Psoas muscle (tissue), 8 donors: Measurements from ENCODE around the gene TOGARAM2. TPM values are rescaled to one million over a fixed set of nuclear protein-coding genes. Genes with fewer than 3 reads are reported as not detected.

ENCODE experiments used
- ATAC-seq, 4 donors: fragments of 200-7000 bp; cut with Tn5 transposase; one replicate each; pipeline ENCODE4 v1.9.1; 2020; ENCODE audit warnings: moderate library complexity in 3 of 4, mild to moderate bottlenecking in 2 of 4
- DNase-seq, 2 donors: peaks; one replicate each; pipeline ENCODE4 v3.0.0-alpha.2; 2020
- H3K27ac ChIP-seq: fragments of 200-600 bp; one replicate; pipeline ENCODE4 v1.8.0; 2022
- H3K27me3 ChIP-seq, 3 donors: fragments of 200-600 bp in 1 of 3; one replicate each; pipeline versions ENCODE4 v1.6.1 to v1.8.0; 2013 to 2022; ENCODE audit warnings: low read length in 2 of 3, mild to moderate bottlenecking in 2 of 3, moderate library complexity in 1 of 3; ENCODE audit not compliant: insufficient read depth in 3 of 3
- H3K36me3 ChIP-seq, 2 donors: fragments of 200-600 bp in 1 of 2; one replicate each; pipeline versions ENCODE4 v1.6.1 to v1.8.0; 2013 to 2022; ENCODE audit warnings: low read depth in 1 of 2, mild to moderate bottlenecking in 1 of 2, moderate library complexity in 1 of 2; ENCODE audit not compliant: insufficient read depth in 1 of 2
- H3K4me1 ChIP-seq: fragments of 200-600 bp; one replicate; pipeline ENCODE4 v1.8.0; 2022
- H3K4me3 ChIP-seq: fragments of 200-600 bp; one replicate; pipeline ENCODE4 v1.8.0; 2022; ENCODE audit warnings: mild to moderate bottlenecking
- H3K9me3 ChIP-seq: fragments of 200-600 bp; one replicate; pipeline ENCODE4 v1.8.0; 2022
- WGBS, 3 donors: extraction: QIAGEN DNeasy Blood & Tissue Kit; methylation state at CpG; one replicate each; pipeline versions ENCODE4 v1.1.6 to v1.1.7; 2013; 5-methylcytosine and 5-hydroxymethylcytosine counted together
- intact Hi-C, 2 donors: fragments of 100-400 bp; cut with DNase I; formaldehyde crosslinking; loops; one replicate each; pipeline versions ENCODE4 v1.11.0 to v1.14.2; 2022
- polyA plus RNA-seq, 3 donors: library from polyadenylated mRNA; stranded (reverse); fragments of 200-250 nt; gene quantifications; one replicate each; pipeline ENCODE4 v1.2.3, GENCODE V29; 2013
- total RNA-seq, 4 donors: library from RNA; stranded (reverse); fragmentation: NEBNext Ultra II Directional in 2 of 4; extraction: Animal tissue kit (Norgen Biotek cat#: 25700) in 2 of 4; gene quantifications; one replicate each; pipeline versions ENCODE4 v1.2.1 to v1.2.4, GENCODE V29; 2021 to 2023
- TF ChIP-seq, protein P1 (sequence below): fragments of 200-600 bp; IDR thresholded peaks from one replicate; pipeline ENCODE4 v1.8.0; 2022; ENCODE audit warnings: antibody characterized with exemption
- donor health status: healthy with polysubstance abuse.
- donor health status: DM: no; HTN: no; CAD: no; lungs with moderate emphysema.
- donor health status: Bipolar disorder and iron deficiency.
- donor health status: healthy.
- donor health status: DM: yes; HTN: yes; CAD: no.
- donor health status: DM: no; HTN: no; CAD: no.
- donor health status: DM: no; HTN: no; CAD: no.
- donor health status: DM: yes; HTN: yes; CAD: no.

Gene TOGARAM2
- total and polyA plus RNA-seq, 7 donors, result 2.2 to 98.4 (median 28.6) TPM

DNA sequence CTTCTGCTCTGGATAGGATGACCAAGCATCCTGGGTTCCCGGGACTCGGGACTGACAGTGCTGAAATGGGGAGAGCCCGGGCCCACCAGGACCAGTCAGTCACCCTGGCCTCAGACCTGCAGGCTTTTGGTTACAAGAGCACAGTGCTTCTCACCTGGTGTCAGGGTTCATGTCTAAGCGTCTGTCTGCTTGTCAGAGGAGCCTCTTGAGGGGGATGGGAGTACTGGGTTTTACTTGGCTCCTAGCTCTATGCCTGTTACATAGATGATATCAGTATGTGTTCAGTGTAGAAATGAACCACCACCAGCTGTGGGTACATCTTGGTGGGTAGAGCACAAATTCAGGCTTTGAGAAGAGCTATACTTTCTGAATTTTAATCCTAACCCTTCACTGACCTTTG, 63.4 kb downstream of the TOGARAM2 start:
- 86 to 96% (median 95%) methylated on average over 4 of the region's 4 CpGs for whole genome bisulfite sequencing, 3 donors
- Histone ChIP-seq H3K4me3 (no peak overlapping the region), H3K36me3 (peaks cover 0 to 16% of the 10 kb centered on the region in 2 donors), H3K4me1 (no peaks in the 10 kb centered on the region), H3K9me3 (no peaks in the 10 kb centered on the region), H3K27ac (no peak overlapping the region), H3K27me3 (no peaks in the 10 kb centered on the region)
- intact Hi-C loops, result no loop called here
- ATAC-seq (peak in 1 of 4 donors; percentile 7), DNase-seq (no peak)
- TF ChIP-seq, protein P1, sequence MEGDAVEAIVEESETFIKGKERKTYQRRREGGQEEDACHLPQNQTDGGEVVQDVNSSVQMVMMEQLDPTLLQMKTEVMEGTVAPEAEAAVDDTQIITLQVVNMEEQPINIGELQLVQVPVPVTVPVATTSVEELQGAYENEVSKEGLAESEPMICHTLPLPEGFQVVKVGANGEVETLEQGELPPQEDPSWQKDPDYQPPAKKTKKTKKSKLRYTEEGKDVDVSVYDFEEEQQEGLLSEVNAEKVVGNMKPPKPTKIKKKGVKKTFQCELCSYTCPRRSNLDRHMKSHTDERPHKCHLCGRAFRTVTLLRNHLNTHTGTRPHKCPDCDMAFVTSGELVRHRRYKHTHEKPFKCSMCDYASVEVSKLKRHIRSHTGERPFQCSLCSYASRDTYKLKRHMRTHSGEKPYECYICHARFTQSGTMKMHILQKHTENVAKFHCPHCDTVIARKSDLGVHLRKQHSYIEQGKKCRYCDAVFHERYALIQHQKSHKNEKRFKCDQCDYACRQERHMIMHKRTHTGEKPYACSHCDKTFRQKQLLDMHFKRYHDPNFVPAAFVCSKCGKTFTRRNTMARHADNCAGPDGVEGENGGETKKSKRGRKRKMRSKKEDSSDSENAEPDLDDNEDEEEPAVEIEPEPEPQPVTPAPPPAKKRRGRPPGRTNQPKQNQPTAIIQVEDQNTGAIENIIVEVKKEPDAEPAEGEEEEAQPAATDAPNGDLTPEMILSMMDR, result no peak

DNA sequence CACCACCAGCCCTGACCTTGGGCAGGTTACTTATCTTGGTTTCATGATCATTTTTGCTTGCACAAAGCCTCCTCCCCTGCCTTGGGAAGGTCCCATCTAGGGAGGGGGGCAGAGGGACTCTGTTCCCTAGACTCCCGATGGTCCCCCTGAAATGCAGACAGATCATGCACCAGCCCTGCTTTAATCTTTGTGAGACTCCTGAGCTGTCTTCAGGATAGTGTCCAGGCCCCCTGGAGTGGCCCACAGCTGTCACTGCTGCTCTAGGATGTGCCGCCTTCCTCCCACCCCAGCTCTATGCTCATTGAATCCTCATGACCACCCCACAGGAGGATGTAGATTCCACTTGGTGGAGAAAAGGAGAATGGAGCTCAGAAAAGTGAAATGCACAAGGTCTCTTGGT, 65.2 kb downstream of the TOGARAM2 start:
- Histone ChIP-seq H3K36me3 (peaks cover 0 to 16% of the 10 kb centered on the region in 2 donors), H3K9me3 (no peaks in the 10 kb centered on the region), H3K27me3 (no peaks in the 10 kb centered on the region), H3K4me1 (no peaks in the 10 kb centered on the region), H3K4me3 (no peak overlapping the region), H3K27ac (no peak overlapping the region)
- TF ChIP-seq, protein P1, result no peak
- intact Hi-C loops, result no loop called here
- WGBS, 3 donors, result 81 to 91% (median 90%) methylated on average over 2 of the region's 2 CpGs
- DNase-seq, result no peak
- ATAC-seq, result no peak

DNA sequence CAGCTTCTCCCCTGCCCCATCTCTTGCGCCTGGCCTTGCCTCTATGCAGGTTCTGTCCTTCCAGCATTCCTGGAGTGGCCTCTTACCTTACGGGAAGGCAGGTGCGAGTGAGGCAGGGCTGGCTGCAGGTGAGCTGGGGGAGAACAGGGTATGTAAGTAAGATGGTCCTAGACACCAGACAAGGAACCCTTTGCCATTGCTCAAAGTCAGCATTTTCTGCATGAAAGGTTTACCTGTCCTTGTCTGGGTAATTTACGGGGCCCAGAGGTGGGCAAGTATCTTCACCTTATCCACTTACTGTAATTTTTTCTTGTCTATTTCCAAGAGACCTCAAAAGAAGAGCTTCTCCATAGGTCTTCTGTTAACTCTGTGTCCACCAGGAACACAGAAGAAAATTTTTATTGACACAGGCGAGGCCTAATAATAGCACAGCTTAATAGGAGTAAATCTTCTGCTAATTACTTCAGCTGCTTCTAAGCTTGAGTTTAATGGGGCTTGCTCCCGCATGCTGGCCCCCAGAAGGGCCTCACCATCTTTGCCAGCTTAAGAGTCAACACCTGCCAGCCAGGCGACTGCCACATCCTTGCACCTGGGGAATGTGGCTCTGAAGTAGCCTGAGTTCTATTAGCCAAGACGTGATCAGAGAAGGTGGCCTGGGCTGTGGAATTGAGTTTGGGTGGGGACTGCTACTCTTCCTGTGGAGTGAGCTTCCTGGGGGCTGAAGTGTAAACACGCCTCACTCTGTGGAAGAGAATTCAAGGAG, 66.2 kb downstream of the TOGARAM2 start:
- Histone ChIP-seq H3K4me1 (no peaks in the 10 kb centered on the region), H3K27me3 (no peaks in the 10 kb centered on the region), H3K36me3 (peaks cover 0 to 22% of the 10 kb centered on the region in 2 donors), H3K4me3 (no peak overlapping the region), H3K9me3 (no peaks in the 10 kb centered on the region), H3K27ac (no peak overlapping the region)
- WGBS, 3 donors, result 92 to 96% (median 94%) methylated on average over 9 of the region's 9 CpGs
- TF ChIP-seq, protein P1, result no peak
- DNase-seq, result no peak
- ATAC-seq, result no peak
- intact Hi-C loops, result no loop called here

DNA sequence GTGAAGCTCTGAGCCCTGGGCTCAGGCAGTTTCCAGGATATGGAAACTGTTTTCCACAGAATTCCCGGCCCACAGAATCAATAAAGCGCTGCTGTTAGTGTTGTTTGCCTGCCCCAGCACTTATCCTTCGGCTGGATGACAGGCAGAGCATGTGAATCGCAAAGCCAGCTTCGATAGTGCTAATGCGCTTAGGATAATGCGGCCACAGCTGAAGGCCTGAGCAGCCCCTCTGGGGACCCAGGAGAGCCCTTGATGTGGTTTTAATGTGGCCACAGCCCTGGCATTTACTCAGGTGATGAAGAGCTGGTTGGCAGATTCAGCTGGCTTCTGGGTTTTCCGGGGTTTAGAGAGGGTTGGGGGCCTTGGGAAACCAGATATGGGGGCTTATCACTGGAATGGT, 69.5 kb downstream of the TOGARAM2 start:
- intact Hi-C loops, result no loop called here
- no peaks in the 10 kb centered on the region for H3K27me3 ChIP-seq
- H3K27ac ChIP-seq, result no peak overlapping the region
- DNase-seq (no peak), ATAC-seq (no peak)
- no peaks in the 10 kb centered on the region for H3K4me1 ChIP-seq
- no peak overlapping the region for H3K4me3 ChIP-seq
- WGBS, 3 donors, result 74 to 82% (median 81%) methylated on average over 8 of the region's 8 CpGs
- TF ChIP-seq, protein P1, result no peak
- peaks cover 0 to 25% of the 10 kb centered on the region in 2 donors for H3K36me3 ChIP-seq
- no peaks in the 10 kb centered on the region for H3K9me3 ChIP-seq
